GM18511 (cell line): ENCODE results near the gene TMEM217.

Experiments
- ATAC-seq: cut with Tn5 transposase; IDR thresholded peaks from one replicate; pipeline ENCODE4 v1.9.1; 2021; ENCODE audit warnings: mild to moderate bottlenecking, moderate library complexity; ENCODE audit not compliant: unreplicated experiment

Gene TMEM217

DNA sequence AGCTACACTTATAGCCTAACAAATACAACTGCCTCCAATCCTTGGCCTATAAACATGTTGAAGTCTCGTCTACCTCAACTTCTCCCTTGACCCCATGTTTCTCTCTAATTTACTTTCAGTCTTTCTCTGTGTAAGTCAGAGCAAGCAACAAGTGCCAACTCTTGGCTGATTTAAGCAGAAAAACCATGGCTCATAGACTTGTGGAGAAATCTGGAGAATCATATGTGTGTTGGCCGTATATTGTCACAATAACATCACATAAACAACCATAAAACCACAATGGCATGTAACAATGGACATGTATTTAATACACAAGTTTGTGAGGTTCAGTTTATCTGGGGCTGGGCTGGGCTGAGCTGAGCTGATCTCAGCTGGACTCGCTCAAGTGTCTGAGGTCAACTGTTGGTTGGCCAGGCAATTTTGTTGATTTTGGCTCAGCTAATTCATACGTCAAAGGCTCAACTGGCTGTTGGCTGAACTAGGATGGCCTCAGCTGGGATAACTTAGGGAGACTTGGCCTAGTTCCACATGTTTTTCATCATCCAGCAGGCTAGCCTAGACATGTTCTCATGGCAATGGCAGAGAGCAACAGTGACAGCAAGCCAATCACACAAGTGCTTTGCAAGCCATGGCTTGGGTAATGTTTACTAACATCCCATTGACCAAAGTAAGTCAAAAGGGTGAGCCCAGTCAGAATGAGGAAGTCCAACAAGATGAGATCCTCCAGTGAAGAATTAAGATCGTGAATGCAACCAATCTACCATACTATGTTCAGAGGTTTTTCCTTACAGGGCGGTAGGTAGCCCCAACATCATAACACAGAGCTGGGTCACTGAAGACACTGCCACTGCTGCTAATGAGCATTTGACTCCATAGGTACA lies 13.3 kb downstream of the TMEM217 start:
- ATAC-seq, result no peak

DNA sequence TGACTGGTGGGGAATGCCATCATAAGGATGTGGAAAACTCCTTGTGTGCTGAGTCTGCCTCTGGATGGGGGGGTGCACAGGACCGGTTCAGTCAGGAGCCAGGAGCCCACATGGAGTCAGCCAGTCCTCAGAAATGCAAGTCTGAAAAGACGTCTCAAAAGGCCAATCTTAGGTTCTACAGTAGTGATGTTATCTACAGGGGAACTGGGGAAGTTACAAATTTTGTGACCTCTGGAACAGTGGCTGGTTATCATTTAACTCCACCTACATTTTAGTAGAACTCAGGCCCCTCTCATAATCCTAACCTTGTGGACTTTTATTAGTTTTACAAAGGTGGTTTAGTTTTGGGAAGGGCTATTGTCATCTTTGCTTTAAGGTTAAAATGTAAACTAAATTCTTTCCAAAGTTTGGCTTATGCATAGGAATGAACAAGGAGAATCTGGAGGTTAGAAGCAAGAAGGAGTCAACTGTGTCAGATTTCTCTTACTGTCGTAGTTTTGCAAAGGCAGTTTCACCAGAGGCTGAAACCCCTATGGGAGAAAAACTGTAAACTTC lies 14.1 kb downstream of the TMEM217 start:
- ATAC-seq, result no peak

GRCh38 chr6:37243131-37243815 lies 14.7 kb downstream of the TMEM217 start:
- no peak for ATAC-seq

DNA sequence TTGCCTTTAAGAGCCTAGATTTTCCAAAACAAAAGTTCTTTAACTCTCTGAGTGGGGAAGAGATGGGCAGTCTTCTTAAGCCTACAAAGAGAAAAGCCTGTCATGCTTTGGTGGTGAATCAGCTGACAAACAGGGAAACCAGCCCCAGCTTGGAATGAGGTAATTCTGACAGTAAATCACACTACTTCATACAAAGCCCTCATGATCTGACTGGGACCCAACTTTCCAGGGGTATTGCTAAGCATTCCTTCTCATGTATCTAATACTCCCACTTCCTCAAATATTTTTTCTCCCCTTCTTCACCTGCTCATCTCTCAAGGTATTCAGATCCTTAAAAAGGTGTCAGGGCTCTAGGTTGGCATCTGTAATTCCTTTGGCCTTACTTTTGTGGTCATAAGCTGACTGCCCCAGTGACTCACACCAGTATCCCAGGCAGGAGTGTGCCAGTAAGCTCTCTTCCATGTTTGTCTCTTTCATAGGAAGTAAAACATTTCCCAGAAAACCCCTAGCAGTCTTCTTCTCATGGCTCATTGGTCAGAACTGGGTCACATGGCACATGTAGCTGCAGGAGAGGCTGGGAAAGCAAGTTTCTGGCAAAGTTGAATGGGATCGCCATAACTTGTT lies 15.4 kb downstream of the TMEM217 start:
- ATAC-seq, result no peak

GRCh38 chr6:37241775-37242428 lies 16.0 kb downstream of the TMEM217 start:
- ATAC-seq, result no peak

DNA sequence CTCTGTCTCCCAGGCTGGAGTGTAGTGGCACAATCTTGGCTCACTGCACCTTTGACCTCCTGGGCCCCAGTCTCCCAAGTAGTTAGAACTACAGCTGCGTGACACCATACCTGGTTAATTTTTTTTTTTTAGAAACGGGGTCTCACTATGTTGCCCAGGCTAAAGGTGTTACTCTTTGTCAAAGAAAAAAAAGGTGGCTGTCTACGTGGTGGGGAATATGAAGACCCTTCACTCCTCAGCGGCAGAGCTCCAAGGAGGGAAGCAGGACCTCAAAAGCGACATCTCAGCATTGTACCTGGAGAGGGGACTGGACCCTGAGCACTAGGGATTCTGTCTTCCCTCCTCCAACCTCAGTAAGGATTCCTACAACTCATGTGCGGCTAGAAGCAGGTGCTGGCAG lies 16.8 kb downstream of the TMEM217 start:
- ATAC-seq, result no peak

DNA sequence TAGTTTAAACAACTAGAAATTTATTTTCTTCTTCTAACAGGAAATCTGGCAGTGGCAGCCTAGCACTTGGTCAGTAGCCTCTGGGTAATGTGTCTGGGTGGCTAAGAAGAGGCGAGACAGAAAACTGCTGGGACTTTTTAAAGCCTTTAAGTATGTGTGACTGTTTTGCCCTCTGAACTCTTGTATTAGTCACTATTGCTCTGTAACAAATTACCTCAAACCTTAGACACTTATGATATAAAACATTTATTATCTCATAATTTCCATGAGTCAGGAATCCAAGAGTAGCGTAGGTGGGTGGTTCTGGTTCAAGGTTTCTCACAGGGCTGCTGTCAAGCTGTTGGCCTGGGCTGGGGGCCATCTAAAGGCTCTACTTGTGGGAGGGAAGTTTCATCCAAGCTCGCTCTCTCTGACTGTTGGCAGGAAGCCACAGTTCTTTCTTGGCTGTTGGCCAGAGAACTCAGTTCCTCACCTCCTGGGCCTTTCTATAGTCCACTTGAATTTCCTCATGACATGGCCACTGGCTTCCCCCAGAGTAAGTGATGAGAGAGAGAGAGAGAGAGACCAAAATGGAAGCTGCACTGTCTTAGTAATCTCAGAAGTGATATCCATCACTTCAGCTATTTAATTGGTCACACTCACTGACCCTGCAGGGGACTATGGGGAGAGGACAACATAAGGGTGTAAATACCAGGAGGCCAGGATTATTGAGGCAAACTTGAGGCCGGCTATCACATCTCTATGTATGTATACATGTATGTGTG lies 17.8 kb downstream of the TMEM217 start:
- peak; percentile 74 for ATAC-seq

DNA sequence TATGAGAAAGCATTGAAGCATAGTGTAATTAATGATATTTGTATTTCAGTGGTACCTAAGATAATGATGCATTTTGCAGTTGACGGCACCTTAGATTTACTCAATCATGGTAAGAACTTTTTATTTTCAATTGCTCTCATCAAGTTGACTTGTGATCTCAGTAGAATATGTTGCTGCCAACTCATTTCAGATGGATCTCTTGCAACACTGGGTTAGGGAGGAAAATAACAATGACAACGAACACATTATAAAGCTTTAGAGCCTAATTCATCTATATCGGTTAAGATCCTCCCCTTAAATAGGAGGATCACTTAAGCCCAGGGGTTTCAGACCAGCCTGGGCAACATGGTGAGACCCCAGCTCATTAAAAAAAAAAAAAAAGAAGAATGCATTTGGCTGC lies 18.4 kb downstream of the TMEM217 start:
- no peak for ATAC-seq

GRCh38 chr6:37238381-37238780 lies 19.6 kb downstream of the TMEM217 start:
- ATAC-seq, result no peak

DNA sequence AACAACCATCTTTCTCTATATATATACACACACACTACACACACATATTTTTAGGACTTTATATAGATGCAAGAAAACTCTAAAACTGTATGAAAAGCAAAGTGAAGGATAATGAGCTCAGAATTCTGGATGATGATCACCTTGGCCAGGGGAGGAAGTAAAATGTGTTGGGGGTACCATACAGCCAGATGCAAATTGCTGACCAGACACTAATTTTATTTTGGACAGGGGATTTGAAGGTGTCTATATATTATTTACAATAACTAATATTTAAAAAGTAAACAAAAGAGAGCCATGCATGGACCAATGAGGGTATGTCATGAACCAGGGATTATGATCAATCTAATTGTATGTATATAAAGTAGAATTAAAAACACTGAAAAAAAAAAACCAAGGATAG lies 20.2 kb downstream of the TMEM217 start:
- ATAC-seq, result no peak

GRCh38 chr6:37236921-37237320 lies 21.0 kb downstream of the TMEM217 start:
- ATAC-seq, result no peak

DNA sequence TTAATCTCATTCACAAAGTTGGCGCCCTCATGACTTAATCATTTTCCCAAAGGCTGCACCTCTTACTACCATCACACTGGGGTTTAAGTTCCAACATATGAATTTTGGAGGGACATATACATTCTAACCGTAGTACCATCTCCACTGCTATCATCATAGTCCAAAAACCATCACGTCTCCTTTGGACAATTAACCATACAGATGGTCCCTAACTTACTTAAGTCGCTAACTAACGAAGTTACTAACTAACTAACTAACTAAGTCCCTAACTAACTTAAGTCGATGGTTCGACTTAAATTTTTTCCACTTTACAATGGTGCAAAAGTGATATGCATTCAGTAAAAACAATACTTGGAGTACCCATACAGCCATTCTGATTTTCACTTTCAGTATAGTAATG lies 24.4 kb downstream of the TMEM217 start:
- ATAC-seq, result no peak

DNA sequence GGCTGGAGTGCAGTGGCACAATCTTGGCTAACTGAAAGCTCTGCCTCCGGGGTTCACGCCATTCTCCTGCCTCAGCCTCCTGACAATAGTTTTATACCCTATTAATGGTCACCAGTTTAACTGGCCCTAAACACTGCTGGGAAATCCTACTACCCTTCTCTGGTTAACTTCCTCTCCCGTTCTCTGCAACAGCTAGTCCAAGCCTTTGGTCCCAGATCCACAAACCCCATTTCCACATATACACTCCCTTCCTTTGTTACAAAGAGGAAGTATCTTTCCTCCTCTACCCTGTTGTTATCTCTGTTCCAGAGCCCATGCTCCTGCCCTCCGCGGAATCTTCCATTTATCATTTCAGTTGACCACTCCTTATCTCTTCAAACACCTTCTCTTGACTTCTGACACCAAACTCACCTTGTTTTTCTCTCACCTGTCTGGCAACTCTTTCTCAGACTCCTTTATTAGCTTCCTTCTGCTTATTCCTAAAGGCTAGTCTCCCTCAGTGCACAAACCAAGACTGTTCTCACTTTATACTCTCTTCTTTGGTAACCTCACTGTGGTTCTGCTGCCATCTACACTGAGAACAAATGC lies 25.4 kb downstream of the TMEM217 start:
- no peak for ATAC-seq

DNA sequence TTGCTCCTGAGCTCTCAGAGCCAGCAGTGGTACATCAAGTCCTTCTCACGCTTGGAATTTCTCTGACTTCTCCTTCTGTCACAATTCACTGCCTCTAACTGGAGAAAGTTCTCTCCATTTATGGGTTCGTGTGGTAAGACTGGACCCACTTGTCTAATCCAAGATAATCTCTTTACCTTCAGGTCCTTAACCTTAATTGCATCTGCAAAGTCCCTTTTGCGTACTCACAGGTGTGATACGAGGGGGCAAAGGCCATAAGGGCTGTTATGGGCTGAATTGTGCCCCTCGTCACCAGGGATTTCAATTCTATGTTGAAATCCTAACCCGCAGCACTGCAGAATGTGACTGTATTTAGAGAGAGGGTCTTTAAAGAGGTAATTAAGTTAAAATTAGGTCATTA lies 27.8 kb downstream of the TMEM217 start:
- no peak for ATAC-seq

GRCh38 chr6:37225350-37226169 lies 32.4 kb downstream of the TMEM217 start:
- no peak for ATAC-seq

GRCh38 chr6:37222992-37223391 lies 35.0 kb downstream of the TMEM217 start:
- ATAC-seq, result no peak

DNA sequence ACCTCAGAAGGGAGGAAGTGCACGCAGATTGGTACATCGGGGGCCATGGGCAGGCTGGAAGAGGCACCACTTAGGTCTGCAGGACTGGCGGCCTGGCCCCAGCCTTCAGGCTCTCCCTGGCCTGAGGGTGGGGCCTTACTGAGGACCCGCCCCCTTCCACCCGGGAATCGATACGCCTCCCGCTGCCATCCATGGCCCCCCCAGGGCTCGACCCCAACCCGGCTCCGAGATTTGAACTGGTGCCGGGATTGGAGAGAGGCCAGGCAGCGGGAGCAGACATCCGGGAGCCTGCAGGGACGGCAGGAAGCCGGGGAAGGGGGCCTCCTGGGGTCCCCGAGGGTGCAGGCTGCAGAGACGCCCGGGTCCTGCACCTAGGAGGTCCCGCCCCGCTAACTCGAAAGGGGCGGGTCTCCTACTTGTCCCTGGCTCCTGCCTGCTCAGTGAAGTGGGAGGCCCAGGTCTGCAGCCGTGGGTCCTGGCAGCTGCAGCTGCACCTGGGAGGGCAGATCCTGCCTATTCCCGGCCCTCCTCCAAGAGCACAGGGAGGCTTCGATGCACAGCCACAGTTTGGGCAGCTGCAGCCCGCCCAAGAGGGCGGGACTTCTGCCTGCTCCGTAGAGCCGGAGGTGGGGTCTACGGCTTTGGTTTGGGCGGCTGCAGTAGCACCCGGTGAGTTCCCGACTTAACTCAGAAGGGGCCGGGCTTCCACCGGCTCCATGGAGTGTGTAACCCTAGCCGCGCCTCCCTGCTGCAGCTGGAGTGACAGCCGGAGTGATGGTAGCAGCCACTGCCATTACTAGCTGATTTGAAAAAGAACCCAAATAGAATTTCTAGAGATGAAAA lies 35.6 kb downstream of the TMEM217 start:
- peak; percentile 91 for ATAC-seq

GRCh38 chr6:37221585-37222124 lies 36.3 kb downstream of the TMEM217 start:
- ATAC-seq, result no peak
